ENCODE measurements around the gene P2RX5. TPM values are rescaled to one million over a fixed set of nuclear protein-coding genes. Genes with fewer than 3 reads are reported as not detected.

P2RX5 gene
- total and polyA plus RNA-seq, 2 donors (not counting 3 experiments of a cell fraction or from before 2014, with no cell fraction given): 0.19 to 0.22 TPM

DNA sequence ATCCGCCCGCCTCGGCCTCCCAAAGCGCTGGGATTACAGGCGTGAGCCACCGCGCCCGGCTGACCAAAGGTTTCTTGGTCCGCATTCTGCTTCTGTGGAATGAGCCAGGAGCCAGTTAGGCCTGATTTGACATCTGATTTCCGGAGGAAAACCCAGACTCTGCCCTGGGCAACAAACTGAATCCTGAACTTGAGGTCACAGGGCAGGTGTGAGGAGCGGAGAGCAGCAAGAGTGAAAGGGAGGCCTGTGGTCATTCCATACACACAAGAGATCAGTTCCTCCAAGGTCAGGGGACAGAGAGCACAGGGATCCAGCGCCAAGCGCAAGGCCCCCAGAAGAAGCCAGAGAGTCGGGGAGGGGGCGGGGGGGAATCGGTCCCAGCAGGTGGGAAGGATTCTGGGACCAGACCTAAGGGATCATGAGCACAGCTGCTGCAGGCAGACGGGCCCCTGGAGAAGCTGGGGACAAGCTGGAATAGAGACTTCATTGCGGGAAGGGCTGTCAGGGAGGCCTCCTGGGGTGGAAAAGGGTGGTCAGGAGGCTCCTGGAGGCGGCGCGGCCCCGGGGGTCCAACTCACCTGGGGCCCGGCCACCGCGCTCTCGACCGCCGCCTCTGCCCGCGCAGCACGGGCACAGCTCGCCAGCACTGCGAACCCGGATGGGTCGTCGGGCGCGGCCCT lies 60.3 kb downstream of the P2RX5 start:
- peaks cover 12% of the 10 kb centered on the region for H3K4me1 ChIP-seq (ENCODE audit: control insufficient read depth, extremely low read depth, insufficient read depth, low read length)
- no peak for DNase-seq (ENCODE audit: low read depth, low spot score)
- H3K9me1 ChIP-seq (replicated peaks; ENCODE audit: control insufficient read depth, extremely low read depth, insufficient read depth, low read length): no peaks in the 10 kb centered on the region
- H3K9ac ChIP-seq (replicated peaks; ENCODE audit: extremely low read depth, insufficient read depth, low read length): peak overlapping the region; percentile 50
- ChIA-PET CTCF (interaction anchor here (1.0 to 2.5 kb wide), 6 partner anchors 12 to 587 kb away, joined by 4 to 15 read pairs (median 7); partner anchors contain the start of genes P2RX5 and TAX1BP3), POLR2A (interaction anchor here (0.9 to 2.1 kb wide), 3 partner anchors 12 to 32 kb away, joined by 3 to 18 read pairs (median 3); no protein-coding TSS in a partner anchor)
- dilution Hi-C loops (cut with MboI; ENCODE audit: extremely low pct_ligation_motif_present, low sequenced_read_pairs) (no loop called here), intact Hi-C loops (cut with micrococcal nuclease) (loop anchor here (1.0 kb wide), 1 partner anchor 33 kb away; the partner anchor contains the start of genes EMC6 and TAX1BP3)
- H3K79me2 ChIP-seq (ENCODE audit: control insufficient read depth, insufficient read depth, low read length): peaks cover 20% of the 10 kb centered on the region
- H3K4me2 ChIP-seq (ENCODE audit: insufficient read depth, low read length): peak overlapping the region; percentile 58
- no peaks in the 10 kb centered on the region for H3K27me3 ChIP-seq (ENCODE audit: control insufficient read depth in 2 of 2, insufficient read depth in 2 of 2, low read length in 2 of 2)
- FAIRE-seq: peak; percentile 28
- BruUV-seq (replicated peaks): TSS peak; percentile 18
- TF ChIP-seq JUN (IDR thresholded peaks at IDR 0.05; ENCODE audit: borderline replicate concordance, insufficient read depth, insufficient read length, low read depth) (no peak), POLR2AphosphoS5 (IDR thresholded peaks at IDR 0.05; ENCODE audit: insufficient read depth, low read depth, low read length) (no peak), MYC (IDR thresholded peaks at IDR 0.05; ENCODE audit: low read depth, low read length) (no peak), GATA2 (IDR thresholded peaks at IDR 0.05; ENCODE audit: insufficient read depth, insufficient read length, low read depth, low read length) (no peak), FOS (IDR thresholded peaks at IDR 0.05; ENCODE audit: borderline replicate concordance, insufficient read depth, low read length) (no peak), POLR2A (IDR thresholded peaks at IDR 0.05; ENCODE audit: low read depth, low read length) (no peak), EZH2 (IDR thresholded peaks at IDR 0.05; ENCODE audit: borderline replicate concordance, low read depth, low read length, severe bottlenecking) (no peak), MAX (IDR thresholded peaks at IDR 0.05; ENCODE audit: insufficient read depth, insufficient read length) (no peak)
- TF ChIP-seq, protein P1, sequence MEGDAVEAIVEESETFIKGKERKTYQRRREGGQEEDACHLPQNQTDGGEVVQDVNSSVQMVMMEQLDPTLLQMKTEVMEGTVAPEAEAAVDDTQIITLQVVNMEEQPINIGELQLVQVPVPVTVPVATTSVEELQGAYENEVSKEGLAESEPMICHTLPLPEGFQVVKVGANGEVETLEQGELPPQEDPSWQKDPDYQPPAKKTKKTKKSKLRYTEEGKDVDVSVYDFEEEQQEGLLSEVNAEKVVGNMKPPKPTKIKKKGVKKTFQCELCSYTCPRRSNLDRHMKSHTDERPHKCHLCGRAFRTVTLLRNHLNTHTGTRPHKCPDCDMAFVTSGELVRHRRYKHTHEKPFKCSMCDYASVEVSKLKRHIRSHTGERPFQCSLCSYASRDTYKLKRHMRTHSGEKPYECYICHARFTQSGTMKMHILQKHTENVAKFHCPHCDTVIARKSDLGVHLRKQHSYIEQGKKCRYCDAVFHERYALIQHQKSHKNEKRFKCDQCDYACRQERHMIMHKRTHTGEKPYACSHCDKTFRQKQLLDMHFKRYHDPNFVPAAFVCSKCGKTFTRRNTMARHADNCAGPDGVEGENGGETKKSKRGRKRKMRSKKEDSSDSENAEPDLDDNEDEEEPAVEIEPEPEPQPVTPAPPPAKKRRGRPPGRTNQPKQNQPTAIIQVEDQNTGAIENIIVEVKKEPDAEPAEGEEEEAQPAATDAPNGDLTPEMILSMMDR (IDR thresholded peaks at IDR 0.05; ENCODE audit: extremely low read depth in 1 of 2, insufficient read depth in 1 of 2, low read depth in 1 of 2, low read length in 2 of 2): no peak
- peak overlapping the region; percentile 19 for H2AFZ ChIP-seq (ENCODE audit: low read depth, low read length)
- no peak overlapping the region for H3K27ac ChIP-seq (ENCODE audit: insufficient read depth, low read depth, low read length)
- H4K20me1 ChIP-seq (replicated peaks; ENCODE audit: control insufficient read depth, extremely low read depth, insufficient read depth, low read length): no peaks in the 10 kb centered on the region
- H3K9me3 ChIP-seq (replicated peaks; ENCODE audit: control insufficient read depth, insufficient read depth, low read length): no peaks in the 10 kb centered on the region
- peaks cover 0 to 3% of the 10 kb centered on the region in 2 experiments for H3K36me3 ChIP-seq (ENCODE audit: control insufficient read depth in 2 of 2, extremely low read depth in 1 of 2, insufficient read depth in 2 of 2, low read length in 2 of 2)
- peak overlapping the region; percentile 26 to 83 (median 34) for H3K4me3 ChIP-seq (replicated peaks in 1 of 3; ENCODE audit: insufficient read depth in 1 of 3, low read depth in 1 of 3, low read length in 3 of 3)

All from endothelial cell of umbilical vein (primary cell).